Ammon's horn (tissue), 1 donor: ENCODE results near the gene SPATA32.

Source experiments
- DNase-seq: peaks from one replicate; pipeline ENCODE4 v3.0.0-alpha.2; 2016; ENCODE audit warnings: low spot score

Gene SPATA32

DNA sequence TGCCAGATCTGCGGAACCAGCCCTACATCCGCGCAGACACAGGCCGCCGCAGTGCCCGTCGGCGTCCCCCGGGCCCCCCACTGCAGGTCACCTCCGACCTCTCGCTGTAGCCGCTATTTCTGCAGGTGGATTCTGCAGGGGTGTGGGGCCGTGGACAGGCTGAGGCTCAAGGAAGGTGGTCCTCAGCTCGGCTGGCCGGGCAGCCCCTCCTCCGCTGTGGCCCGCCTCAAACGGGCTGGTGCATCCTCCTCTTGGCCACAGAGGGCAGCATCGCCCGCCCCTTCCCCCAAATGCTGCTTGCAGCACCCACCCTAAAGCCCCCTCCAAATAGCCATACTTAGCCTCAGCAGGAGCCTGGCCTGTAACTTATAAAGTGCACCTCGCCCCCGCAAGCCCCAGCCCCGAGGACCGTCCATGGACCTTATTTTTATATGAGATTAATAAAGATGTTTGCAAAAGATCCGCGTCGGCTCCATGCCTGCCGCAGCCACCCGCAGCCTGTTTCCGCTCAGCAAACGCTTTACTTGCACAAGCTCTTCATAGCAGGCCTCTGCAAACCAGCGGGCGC is 14.9 kb downstream of the SPATA32 start:
- no peak for DNase-seq

DNA sequence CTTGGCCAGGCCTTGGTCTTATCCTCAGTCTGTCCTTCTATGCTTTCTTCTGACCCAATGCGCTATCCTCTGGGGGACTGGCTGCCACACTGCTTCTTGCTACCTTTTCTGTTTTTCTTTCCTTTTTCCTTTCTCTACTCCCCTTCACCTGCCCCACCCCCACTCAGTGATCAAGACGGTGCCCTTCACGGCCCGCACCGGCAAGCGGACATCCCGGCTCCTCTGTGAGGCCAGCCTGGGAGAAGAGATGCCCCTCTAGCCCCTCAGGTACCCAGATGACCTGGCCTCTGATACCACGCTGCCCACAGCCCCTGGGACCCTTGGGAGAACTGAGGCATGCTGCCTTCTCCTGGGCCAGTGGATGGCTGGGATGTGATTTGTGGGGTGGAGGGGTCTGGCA is 15.6 kb downstream of the SPATA32 start:
- no peak for DNase-seq

DNA sequence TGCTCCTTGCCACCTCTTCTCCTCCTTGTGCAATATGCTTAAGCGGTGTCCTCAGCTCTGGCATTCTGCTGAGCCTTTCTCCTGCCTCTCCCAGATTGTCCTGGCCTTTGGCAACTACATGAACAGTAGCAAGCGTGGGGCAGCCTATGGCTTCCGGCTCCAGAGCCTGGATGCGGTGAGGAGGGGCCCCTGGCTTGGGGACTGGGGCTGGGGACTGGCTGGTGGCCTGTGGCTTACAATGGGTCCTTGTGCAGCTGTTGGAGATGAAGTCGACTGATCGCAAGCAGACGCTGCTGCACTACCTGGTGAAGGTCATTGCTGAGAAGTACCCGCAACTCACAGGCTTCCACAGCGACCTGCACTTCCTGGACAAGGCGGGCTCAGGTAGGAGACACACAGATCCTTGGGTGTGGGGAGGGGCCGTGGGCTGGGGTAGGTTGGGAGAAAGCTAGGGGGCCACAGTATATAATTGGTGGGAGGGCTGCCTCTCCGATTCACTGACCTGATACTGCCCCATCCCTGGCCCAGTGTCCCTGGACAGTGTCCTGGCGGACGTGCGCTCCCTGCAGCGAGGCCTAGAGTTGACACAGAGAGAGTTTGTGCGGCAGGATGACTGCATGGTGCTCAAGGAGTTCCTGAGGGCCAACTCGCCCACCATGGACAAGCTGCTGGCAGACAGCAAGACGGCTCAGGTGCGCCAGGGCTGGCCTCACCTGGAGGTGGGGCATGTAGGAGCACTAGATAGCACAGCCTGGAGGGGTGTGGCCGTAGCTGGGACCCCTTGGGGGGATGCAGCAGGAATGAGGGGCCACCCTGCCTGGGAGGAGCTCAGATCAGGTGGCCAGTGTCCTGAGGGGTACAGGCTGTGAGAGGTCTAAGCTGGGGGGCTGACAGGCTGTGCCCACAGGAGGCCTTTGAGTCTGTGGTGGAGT is 16.9 kb downstream of the SPATA32 start:
- no peak for DNase-seq

DNA sequence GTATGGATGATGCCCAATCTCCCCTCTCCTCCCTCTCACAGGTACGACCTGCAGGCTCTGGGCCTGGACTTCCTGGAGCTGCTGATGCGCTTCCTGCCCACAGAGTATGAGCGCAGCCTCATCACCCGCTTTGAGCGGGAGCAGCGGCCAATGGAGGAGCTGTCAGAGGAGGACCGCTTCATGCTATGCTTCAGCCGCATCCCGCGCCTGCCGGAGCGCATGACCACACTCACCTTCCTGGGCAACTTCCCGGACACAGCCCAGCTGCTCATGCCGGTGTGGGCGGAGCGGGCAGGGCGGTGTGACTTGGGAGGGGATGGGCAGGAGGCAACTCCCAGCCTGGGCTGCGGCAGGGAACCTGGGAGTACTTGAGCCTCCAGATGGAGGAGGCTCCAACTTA is 18.1 kb downstream of the SPATA32 start:
- DNase-seq: no peak

DNA sequence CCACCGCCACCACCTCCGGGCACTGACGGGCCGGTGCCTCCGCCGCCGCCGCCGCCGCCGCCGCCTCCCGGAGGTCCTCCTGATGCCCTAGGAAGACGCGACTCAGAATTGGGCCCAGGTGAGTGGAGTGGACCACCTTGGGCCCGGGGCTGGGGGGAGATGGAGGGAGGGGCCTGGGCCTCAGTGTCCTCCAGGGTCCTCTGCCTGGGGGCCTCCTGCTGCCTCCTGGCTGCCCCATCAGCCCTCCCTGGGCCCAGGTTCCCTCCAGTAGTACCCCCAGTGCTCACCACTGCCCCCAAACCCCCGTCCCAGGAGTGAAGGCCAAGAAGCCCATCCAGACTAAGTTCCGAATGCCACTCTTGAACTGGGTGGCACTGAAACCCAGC is 19.9 kb downstream of the SPATA32 start:
- no peak for DNase-seq

DNA sequence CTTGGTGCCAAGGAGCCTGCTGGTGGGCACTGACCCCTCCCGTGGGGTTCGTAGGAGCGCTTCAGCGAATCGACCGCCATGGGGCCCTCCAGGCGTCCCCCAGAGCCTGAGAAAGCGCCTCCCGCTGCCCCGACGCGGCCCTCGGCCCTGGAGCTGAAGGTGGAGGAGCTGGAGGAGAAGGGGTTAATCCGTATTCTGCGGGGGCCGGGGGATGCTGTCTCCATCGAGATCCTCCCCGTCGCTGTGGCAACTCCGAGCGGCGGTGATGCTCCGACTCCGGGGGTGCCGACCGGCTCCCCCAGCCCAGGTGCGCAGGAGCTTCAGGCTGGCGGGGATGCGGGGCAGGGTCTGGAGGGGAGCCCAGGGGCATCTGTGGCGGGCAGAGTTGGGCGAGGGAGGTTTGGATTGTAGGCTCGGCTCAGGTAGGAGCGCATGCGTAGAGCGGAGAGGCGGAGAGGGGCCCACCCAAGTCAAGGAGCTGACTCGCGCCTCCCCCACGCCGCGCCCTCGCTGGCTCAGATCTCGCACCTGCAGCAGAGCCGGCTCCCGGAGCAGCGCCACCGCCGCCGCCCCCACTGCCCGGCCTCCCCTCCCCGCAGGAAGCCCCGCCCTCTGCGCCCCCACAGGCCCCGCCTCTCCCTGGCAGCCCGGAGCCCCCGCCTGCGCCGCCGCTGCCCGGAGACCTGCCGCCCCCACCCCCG is 20.4 kb downstream of the SPATA32 start:
- no peak for DNase-seq

DNA sequence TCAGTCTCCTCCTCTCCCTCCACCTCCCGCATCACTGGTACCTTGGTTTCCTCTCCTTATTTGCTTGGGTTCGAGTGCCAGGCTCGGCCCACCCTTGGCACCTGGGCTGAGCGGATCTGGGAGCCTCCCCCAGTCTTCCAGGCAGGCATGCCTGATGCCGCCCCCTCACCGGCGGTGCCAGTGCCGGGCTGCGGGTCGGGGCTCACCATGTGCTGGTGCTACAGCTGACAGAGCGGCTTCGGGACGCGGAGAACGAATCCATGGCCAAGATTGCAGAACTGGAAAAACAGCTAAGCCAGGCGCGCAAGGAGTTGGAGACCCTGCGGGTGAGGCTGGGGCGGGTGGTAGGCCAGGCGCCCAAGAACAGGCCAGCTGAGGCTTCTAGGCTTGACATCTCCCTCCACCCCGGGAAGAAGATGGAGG is 21.0 kb downstream of the SPATA32 start:
- DNase-seq: peak; percentile 45

DNA sequence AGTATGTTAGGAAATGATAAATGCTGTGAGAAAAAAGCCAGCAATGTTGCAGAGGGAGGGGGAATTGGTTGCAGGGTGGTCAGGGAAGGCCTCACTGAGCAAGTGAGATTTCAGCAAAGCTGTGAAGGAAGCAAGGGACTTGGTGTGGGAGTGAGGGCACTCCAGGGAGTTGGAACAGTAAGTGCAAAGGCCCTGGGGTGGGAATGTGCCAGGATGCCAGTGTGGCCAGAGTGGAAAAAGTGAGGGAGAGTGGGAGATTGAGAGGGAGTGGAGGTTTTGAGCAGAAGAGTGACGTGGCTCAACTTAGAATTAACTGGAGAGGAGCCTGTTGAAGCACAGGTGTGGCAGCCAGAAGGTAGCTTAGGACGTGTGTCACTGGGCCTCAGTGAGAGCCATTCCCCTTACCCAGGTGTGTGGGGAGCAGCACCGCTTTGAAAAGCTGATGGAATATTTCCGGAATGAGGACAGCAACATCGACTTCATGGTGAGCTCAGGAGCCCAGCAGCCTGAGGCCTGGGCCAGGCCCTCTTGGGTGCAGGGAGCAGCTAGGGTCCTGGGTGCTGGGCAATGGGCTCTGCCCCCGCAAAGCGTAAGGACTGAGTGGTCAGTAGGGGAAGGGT is 23.6 kb downstream of the SPATA32 start:
- DNase-seq: no peak

DNA sequence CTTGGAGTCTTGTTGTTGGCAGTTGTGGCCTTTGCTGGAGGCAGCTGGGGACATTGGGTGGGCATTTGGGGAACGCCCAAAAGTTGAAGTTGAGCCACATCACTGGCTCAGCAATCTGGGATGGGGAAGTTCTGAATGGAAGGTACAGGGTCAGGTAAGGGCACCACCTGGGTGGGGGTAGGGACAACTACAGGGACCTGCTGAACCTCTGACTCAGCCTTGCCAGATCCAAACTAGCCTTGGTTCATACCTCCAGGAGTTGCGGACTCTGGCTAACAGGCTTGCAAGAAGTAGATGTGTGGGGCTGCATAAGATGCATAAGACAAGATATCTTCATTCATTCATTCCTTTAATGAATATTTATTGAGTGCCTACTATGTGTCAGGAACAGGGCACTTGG is 24.2 kb downstream of the SPATA32 start:
- DNase-seq: no peak

DNA sequence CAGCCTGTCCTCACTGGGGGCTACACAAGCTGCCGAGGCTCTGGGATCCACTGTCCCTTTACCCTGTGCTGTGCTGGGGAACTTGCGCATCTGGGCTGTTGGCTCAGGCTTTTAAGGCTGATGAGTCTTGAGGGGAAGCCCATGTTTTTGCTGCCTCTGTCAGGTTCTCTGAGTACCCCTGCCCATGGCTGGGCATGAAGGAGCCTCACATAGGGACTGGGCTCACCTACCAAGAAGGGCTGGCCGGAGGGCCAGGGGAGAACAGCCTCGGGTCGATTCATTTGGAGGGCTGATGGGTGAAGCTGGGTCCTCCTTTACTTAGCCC is 25.6 kb downstream of the SPATA32 start:
- no peak for DNase-seq

DNA sequence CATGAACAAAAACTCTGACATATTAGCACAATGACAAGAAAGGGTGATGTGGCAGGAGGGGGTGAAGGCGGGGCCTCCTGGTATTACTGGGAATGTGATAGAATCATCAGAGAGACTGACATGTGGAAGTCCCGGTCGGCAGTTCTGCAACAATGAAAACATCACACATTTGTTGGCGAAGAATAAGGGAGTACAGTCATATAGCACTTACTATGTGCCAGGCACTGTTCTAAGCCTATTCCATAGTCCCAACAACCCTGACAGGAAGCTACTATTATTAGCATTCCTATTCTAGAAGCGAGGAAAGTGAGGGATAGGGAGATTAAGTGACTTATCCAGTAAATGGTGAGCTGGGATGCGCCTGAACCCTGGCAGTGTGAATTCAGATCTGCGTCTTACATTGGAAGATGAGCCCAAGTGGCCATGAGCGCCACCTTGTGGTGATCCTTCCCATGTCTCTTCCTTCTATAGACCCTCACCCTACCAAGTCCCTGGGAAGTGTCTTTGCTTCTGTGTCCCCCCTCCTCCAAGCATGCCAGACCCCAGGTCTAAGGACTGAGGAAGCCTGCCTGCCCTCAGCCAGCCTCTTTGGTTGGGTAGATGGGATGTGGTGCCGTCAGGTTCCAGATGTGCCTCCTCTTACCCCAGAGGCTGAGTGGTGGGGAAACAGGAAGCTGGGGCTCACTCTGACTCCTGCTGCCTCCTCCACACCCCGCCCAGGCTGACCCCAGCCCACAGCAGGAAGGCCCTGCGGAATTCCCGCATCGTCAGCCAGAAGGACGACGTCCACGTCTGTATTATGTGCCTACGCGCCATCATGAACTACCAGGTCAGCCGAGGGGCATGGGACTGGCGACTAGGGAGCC is 26.2 kb downstream of the SPATA32 start:
- DNase-seq: peak; percentile 79

DNA sequence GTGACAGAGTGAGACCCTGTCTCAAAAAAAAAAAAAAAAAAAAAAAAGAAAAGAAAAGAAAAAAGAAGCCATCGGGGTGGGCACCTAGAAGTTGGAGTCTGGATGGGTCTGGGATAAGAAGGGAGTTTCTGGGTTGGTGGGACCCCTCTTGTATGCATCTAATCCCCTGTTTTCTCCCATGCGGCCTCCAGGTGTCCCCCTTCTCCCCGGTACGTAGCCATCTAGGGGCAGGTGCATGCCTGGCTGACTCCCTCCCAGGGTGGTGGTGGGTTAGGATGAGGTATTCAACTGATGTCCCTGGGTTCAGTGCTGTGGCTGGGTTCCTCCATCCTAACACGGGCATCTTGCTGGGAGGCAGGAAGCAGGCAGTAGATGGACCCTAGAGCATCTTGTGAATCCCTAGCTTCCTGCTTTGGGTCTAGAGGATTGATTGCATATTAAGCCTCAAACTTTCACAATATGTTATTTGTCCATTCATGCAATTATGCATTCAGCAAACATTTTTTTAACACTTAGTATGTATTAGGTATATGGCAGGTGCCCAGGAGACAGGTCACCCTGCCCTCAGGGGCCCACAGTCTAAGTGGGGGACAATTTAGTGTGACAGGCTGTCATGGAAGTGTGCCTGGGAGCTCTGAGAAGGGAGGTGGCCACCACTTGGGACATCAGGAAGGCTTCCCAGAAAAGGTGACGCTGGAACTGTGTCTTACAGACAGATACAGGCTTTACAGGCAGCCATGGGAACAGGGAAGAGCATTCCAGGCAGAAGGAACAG is 27.1 kb downstream of the SPATA32 start:
- DNase-seq: no peak

DNA sequence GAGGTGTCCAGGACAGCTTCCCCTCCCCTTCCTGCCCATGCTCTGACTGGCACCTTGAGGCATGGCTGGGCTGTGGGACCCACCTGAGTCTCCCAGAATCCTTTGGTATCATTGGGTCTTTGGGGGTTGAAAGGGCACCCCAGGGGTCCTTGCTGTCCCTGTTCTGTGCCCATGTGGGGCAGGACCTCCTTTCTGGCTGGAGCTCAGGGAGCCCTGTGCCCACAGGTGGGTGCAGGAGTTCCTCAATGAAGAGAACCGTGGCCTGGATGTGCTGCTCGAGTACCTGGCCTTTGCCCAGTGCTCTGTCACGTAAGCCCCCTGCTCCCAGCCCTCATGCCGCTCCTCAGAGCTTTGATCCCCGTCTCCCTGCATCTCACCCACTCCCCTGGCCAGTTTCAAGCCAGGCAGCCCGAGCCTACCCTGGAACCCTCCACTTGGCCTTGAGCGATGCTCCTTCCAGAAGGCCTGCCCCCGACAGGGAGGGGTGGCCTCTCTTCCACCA is 28.4 kb downstream of the SPATA32 start:
- DNase-seq: no peak

DNA sequence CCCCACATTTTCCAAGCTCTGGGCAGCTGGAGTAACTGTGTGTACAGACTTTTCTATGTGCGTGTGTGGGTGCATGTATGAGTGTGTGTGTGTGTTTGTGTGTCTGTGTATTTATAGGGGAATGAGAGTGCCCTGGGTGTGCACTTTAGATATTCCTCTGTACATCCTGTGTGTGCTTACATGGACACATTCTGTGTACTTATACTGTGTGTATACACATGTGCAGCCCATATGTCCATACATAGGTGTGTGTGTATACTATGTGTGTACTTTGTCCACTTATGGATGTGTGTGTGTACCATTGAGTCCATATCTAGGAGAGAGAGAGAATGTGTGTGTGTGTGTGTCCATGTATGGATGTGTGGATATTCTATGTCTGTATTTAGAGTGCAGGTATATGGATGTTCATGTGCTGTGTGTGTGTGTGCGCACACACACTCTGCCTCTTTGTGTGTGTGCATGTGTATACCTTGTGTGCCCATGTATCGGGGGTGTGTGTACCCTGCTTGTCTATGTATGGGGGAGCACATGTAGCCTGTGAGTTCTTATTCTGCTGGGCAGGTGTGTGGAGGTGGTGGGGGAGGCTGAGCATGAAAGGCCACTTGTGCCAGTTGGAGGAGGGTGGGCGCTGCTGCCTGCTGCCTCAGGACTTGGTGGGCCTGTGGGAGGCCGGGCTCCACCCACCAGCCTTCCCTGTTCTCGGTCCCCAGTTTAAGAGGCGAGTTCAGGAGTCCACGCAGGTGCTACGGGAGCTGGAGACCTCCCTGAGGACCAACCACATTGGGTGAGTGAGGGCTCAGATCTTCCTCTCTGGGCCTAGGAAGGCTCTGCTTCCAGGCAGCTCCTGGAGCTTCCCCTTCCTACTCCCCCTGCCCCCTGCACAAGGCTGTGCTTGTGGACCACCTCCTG is 29.1 kb downstream of the SPATA32 start:
- no peak for DNase-seq

DNA sequence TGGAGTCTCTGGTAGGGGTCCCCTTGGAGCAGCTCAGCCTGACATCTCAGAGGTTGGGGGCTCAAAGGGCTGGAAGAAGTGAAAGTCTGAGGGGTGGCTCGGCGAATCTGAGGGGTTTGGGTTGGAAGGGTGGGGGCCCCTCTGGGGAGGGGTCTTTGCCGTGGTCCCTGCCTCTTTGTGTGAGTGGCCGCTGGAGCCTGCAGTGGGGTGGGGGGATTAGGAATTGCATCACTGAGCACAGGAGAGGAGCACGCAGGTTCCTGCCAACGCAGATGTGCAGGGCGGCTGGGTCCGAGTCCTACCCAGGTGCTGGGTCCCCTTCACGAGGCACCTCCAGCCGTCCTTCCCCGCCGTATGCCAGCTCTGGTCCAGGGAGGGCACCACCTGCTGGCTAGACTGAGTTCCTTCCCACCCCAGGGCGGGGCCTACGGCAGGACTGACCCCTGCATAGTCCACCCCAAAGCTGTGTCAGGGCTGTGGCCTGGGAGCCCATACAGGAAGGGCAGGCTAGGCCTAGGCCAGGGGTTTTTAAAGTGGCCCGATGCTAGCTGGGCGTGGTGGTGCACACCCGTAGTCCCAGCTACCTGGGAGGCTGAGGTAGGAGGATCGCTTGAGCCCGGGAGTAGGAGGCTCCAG is 30.3 kb downstream of the SPATA32 start:
- no peak for DNase-seq

DNA sequence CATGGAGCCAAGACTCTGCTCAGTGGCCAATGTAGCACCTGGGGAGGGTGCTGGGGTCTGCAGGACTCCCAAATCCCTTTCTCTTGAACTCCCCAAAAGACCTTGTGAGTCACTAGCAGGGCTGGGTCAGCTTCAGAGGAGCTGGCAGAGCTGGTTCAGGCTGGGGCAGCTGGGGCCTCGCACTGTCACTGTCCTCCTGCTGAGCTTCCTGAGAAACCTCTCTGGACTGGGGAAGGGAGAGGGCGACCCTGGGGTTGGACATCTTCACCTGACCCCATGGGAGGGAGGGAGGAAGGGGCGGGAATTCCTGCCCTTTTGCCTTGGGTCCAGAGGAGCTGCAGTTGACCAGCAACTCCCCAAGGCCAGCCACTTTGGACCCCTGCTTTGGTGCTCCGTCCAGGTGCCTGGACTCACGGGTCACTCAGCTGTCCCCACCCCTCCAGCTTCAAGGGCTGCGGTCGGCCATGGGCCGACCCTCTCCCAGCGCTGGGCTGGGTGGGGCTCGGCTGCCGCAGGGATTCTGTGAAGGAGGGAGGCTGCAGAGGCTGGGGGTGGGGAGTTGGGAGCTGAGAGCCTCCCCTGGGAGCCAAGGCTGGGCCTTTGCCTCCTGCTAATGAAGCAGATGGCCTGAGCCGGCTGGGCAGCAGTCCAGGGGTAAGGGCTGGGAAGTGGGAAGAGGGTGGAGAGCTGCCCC is 31.0 kb downstream of the SPATA32 start:
- no peak for DNase-seq

DNA sequence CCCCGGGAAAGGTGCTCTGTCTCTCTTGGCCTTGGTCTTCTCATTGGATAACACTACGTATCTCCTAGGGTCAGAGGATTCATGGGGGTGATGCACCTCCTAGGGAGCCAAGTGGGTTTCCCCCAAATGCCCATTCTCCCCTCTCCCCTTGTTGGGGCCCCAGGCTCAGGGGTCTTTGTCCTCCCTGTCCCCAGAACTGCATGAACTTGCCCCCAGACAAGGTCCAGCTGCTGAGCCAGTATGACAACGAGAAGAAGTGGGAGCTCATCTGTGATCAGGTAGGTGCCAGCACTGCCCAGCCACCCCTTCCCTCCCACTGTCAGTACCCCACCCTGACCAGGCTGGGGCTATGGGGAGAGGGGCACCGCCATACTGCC is 31.5 kb downstream of the SPATA32 start:
- no peak for DNase-seq

DNA sequence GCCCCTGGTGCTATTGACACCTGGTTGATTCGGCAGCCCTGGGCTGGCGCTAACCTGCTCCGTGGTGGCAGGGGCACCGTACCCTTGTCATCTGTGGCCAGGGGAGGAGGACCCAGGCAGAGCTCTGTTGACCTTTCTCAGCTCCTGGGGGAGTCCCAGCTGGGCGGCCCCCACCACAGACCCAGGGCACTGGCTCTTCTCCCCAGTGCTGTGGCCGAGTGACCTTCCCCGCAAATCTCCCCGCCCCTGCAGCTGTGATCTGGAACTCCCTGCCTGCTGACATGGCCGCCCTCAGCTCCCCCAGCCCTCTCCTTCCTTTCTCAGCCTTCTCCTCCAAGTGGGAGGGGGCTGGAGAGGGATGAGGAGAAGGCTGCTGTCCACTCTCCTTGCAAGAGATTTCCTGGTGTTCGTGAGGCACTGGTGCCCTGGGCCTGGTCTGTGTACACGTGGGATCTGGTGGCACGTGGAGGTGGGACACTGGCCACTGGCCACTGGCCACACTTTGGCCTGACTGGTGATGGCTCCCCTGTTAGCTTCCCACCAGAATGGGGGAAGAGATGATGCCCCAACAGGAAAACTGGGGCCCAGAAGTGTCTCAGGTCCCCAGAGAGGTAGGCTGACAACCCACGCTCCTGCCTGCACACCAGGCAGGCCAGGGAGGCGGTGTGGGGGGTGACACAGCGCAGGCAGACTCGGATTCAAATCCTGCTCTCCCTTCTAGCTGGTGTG is 32.0 kb downstream of the SPATA32 start:
- no peak for DNase-seq
